ENCODE data around the gene FGD6.

The FGD6 gene

GRCh38 chr12:95074766-95075165, 142.5 kb downstream of the FGD6 start:
- DNase-seq: no peak

GRCh38 chr12:95073698-95074520, 143.4 kb downstream of the FGD6 start:
- DNase-seq: no peak

GRCh38 chr12:95072900-95073697, 144.2 kb downstream of the FGD6 start, which contains the start of gene NR2C1:
TSS of gene NR2C1 (minus strand) at chr12:95073618. CDS start at chr12:95067384, 6,234 bp downstream.
- peak; percentile 95 for DNase-seq

GRCh38 chr12:95070378-95070777, 146.9 kb downstream of the FGD6 start:
- no peak for DNase-seq

GRCh38 chr12:95066091-95066855, 151.0 kb downstream of the FGD6 start:
- no peak for DNase-seq

GRCh38 chr12:95060951-95061350, 156.3 kb downstream of the FGD6 start:
- DNase-seq: no peak

- no peak for DNase-seq
Observed at GRCh38 chr12:95059984-95060383, 157.3 kb downstream of the FGD6 start.

- DNase-seq: no peak
Observed at GRCh38 chr12:95057424-95057823, 159.8 kb downstream of the FGD6 start.

GRCh38 chr12:95055057-95055456, 162.2 kb downstream of the FGD6 start:
- DNase-seq: no peak

GRCh38 chr12:95054206-95054605, 163.1 kb downstream of the FGD6 start:
- DNase-seq: no peak

- DNase-seq: no peak
Observed at GRCh38 chr12:95051241-95051640, 166.0 kb downstream of the FGD6 start.

- no peak for DNase-seq
Observed at GRCh38 chr12:95037906-95038305, 179.4 kb downstream of the FGD6 start.

GRCh38 chr12:95034750-95035149, 182.5 kb downstream of the FGD6 start:
- DNase-seq: no peak
